G401 (cell line): ENCODE data around the gene RPTOR. TPM values are rescaled to one million over a fixed set of nuclear protein-coding genes. Genes with fewer than 3 reads are reported as not detected.
A peak's percentile ranks its signal among the peaks of the same experiment; 100 is the strongest.
"Not testable (repeated sequence)": the region's sequence is repeated elsewhere in the genome, so short reads cannot be mapped to it uniquely, and the experiment has no call there.

Experiments used
- DNase-seq: peaks from one replicate; pipeline ENCODE4 v3.0.0-alpha.2; 2015; ENCODE audit warnings: low spot score
- in situ Hi-C: cut with HindIII; loops from 2 replicates; pipeline ENCODE4 v1.10.0; 2016; ENCODE audit warnings: low sequenced_read_pairs, mixed read lengths
- total RNA-seq: library from RNA; depleted of rRNA; stranded (reverse); fragments of >200 nt; shearing (Covaris generic); gene quantifications from 2 replicates; pipeline ENCODE4 v1.2.3, GENCODE V29; 2014

The RPTOR gene
- total RNA-seq, 1 experiment from 2014 or later: 27.7 TPM

GRCh38 chr17:80742581-80743180 is 198.0 kb downstream of the RPTOR start:
- no peak for DNase-seq
- in situ Hi-C loops: no loop called here

- in situ Hi-C loops: no loop called here
- peak; percentile 82 for DNase-seq
Measured at GRCh38 chr17:80743181-80743771, 198.6 kb downstream of the RPTOR start.

- in situ Hi-C loops, DNase-seq: not testable (repeated sequence)
Measured at GRCh38 chr17:80743973-80744372, 199.3 kb downstream of the RPTOR start.

- DNase-seq, in situ Hi-C loops: not testable (repeated sequence)
Measured at GRCh38 chr17:80744725-80745124, 200.1 kb downstream of the RPTOR start.

GRCh38 chr17:80745183-80745582 is 200.5 kb downstream of the RPTOR start:
- peak; percentile 50 for DNase-seq
- in situ Hi-C loops: no loop called here

GRCh38 chr17:80746262-80746935 is 201.8 kb downstream of the RPTOR start:
- no peak for DNase-seq
- in situ Hi-C loops: no loop called here

- in situ Hi-C loops: no loop called here
Measured at GRCh38 chr17:80747469-80747868, 202.8 kb downstream of the RPTOR start.

GRCh38 chr17:80749611-80750010 is 205.0 kb downstream of the RPTOR start:
- no peak for DNase-seq
- in situ Hi-C loops: no loop called here

More at GRCh38 chr17:80747469-80747868, 202.8 kb downstream of the RPTOR start:
- DNase-seq: no peak

- DNase-seq: no peak
- in situ Hi-C loops: no loop called here
Measured at GRCh38 chr17:80750263-80750662, 205.6 kb downstream of the RPTOR start.

- peak; percentile 33 for DNase-seq
Measured at GRCh38 chr17:80751070-80751945, 206.7 kb downstream of the RPTOR start.

GRCh38 chr17:80751946-80752581 is 207.4 kb downstream of the RPTOR start:
- DNase-seq: no peak
- in situ Hi-C loops: no loop called here

More at GRCh38 chr17:80751070-80751945, 206.7 kb downstream of the RPTOR start:
- in situ Hi-C loops: no loop called here

- DNase-seq: no peak
- in situ Hi-C loops: no loop called here
Measured at GRCh38 chr17:80753685-80754345, 209.2 kb downstream of the RPTOR start.

GRCh38 chr17:80754846-80755245 is 210.2 kb downstream of the RPTOR start:
- DNase-seq: no peak
- in situ Hi-C loops: no loop called here

GRCh38 chr17:80755650-80756405 is 211.2 kb downstream of the RPTOR start:
- no peak for DNase-seq
- in situ Hi-C loops: no loop called here

GRCh38 chr17:80758481-80759376 is 214.1 kb downstream of the RPTOR start:
- in situ Hi-C loops: no loop called here
- DNase-seq: no peak

GRCh38 chr17:80759377-80759673 is 214.7 kb downstream of the RPTOR start:
- no peak for DNase-seq
- in situ Hi-C loops: no loop called here

GRCh38 chr17:80760511-80760911 is 215.9 kb downstream of the RPTOR start:
- DNase-seq: peak; percentile 38
- in situ Hi-C loops: no loop called here
